OCI-M1 (cell line): ENCODE results near the gene THTPA.
"Not testable (repeated sequence)": the region's sequence is repeated elsewhere in the genome, so short reads cannot be mapped to it uniquely, and the experiment has no call there.

Experiments used
- DNase-seq: peaks from one replicate; lab custom pipeline; 2025; lab: John Stamatoyannopoulos, UW

Gene THTPA

GRCh38 chr14:23533652-23534435, 22.2 kb upstream of the THTPA start:
- no peak for DNase-seq

DNA sequence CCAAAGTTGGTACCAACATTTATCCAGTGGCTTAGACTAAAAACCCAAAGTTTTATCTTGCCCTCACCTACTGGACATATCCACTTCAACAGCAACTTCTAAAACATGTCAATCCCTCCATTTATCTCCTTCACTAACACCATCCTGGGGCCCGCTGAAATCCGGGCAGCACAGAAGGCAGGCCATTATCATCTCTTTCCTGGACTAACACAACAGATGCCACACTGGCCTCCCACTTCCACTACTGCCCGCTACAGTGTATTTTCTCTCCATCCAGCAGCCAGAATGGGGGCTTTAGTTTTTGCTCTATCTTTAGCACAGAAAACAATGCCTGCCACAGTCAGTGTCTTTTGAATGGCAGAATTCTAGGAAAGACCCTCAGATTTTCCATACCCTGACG, 20.1 kb upstream of the THTPA start:
- DNase-seq: no peak

DNA sequence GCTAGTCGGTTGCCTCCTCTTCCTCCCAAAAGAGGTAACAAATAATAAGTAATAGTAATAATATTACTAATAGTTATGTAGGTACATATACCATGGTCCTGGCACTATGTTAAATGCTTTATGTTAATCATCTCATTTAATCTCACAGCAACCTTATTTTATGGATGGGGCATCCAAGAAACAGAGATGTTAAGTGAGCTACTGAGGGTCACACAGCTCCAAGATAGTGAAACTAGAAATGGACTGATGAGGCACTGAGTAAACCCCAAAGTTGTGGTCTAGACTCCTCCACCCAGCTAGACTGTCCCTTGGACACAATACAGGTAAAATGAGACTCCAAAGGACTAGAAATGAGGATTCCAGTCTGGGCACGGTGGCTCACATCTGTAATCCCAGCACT, 19.6 kb upstream of the THTPA start:
- no peak for DNase-seq

DNA sequence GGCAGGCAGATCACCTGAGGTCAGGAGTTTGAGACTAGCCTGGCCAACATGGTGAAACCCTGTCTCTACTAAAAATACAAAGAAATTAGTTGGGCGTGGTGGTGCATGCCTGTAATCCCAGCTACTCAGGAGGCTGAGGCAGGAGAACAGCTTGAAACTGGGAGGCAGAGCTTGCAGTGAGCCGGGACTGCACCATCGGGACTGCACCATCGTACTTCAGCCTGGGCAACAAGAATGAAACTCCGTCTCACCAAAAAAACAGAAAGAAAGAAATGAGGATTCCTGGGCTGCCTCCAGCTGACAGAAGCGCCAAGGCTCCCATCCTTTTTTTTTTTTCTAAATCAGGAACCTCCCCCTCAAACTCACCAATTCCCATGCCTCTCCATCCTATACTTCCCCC, 19.2 kb upstream of the THTPA start:
- not testable (repeated sequence) for DNase-seq

GRCh38 chr14:23537351-23538049, 18.6 kb upstream of the THTPA start:
- DNase-seq: no peak

DNA sequence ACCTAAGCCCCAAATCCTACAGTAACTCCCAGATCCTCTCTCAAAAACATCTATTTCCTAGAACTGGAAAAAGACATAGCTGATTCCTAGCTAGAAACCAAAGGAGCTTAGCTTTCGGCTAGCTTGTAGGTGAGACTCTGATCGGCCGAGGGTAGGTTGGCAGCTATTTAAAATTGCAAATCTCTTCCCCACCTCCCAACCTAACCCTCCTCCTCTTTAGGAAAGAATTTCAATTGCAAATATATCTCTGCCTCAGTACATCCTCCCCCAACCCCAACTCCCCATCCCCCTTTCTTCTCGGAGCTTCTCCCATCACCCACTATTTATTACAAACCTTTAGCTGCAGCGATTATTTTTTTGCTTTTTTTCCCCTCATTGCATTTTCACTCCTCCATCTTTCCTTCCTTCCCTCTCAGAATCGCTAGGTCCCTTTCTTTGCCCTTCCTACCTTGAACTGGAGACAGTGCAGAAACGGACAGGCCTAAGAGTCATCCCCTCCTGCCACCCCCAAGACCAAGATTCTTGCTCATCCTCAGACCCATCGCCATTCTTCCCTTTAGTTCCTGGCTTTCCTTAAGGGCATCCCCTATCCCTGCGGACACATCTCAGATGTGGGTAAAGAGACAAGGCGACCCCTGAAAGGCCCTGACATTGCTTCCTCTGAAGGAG, 17.9 kb upstream of the THTPA start:
- DNase-seq: no peak

- DNase-seq: no peak
Observed at GRCh38 chr14:23538785-23539184, 17.3 kb upstream of the THTPA start.

GRCh38 chr14:23539248-23540140, 16.6 kb upstream of the THTPA start:
- DNase-seq: peak; percentile 69

- DNase-seq: no peak
Observed at GRCh38 chr14:23540141-23540469, 16.0 kb upstream of the THTPA start.

DNA sequence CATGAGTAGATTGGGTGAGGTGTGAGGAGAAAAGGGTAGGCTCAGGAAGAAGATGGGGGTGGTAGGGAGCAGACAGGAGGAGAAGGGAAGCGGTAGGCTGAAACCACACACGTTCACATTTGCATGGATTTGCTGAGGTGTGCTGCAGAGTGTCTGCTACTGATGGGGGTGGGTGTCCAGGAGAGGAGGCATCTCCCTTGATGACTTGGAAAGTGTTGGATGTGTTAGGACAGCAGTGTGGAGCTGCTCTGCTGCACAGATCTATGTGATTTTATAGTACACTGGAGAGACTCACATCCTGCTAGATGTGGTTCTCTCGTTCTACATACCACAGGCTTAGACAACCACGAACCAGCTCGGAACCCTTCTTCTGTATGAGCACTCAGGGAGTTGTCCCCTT, 13.8 kb upstream of the THTPA start:
- DNase-seq: no peak

- no peak for DNase-seq
Observed at GRCh38 chr14:23543403-23543802, 12.7 kb upstream of the THTPA start.

DNA sequence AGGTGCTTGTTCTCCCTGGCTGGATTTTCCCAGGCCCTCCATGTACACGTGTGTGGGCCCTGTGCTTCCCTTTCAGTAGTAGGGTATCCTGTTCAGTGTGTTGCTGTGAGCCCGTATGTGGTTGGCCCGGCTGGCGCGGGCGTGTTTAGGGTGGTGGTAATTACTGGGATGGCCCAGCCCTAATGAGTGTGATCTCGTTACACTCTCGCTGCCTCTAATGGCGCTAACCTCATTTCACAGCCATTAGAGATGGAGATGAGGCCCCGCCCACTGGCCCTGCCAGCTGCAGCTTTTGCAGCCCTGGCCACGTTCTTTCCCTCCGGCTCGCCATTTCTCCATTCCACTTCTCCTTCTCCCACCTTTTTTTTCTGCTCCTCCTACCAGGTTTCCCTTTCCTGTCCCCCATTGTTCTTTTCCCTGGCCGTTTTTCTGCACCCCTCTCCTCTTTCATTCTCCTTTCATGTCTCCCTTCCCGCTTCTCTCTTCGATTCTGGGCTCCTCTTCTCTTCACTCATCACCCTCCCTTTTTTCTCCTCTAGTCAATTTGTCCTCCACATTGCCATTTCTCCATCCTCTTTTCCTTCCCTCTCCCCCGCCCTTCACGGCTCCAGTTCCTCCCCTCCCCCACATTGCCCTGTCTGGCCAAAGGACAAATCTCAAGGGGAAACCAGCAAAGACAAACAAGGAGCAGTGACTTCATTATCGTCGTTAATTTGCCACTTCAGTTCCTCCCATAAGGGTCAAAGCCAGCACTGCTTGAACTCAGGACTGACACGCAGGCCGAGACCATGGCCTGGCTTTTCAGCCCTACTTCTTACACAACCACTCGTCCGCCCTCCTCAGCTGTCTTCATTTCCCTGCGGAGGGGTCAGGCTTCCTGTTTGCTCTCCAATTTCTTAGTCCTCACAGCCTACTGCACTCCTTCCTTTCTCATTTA, 11.3 kb upstream of the THTPA start:
- no peak for DNase-seq

- DNase-seq: no peak
Observed at GRCh38 chr14:23545740-23546365, 10.2 kb upstream of the THTPA start.

DNA sequence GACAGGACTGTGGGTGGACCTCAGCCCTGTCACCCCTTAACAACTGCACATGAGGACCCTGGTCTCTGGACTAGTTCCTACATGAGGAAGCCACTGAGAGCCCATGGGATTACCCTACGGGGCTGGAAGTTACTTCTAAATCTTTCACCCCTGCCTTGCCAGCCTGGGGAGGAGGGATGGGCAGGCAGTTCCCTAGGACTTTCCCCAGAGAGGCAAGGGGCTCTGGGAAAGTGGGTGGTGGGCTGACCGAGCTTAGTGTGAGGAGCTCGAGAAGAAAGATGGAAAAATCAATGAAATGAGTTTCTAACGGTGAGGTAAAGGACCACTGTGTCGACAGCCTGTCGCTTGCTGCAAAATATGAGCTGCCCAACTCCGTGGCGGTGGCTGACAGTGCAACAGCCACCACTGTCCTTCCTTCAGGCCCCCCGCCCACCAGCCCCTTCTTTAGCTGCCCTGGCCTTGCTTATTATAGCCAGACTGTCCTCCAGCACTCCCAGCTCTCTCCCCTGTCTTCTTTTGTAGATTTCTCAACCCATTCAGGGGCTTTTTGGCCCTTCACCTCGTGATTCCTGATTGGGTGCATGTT, 9.5 kb upstream of the THTPA start:
- no peak for DNase-seq

GRCh38 chr14:23547924-23548323, 8.1 kb upstream of the THTPA start:
- no peak for DNase-seq

DNA sequence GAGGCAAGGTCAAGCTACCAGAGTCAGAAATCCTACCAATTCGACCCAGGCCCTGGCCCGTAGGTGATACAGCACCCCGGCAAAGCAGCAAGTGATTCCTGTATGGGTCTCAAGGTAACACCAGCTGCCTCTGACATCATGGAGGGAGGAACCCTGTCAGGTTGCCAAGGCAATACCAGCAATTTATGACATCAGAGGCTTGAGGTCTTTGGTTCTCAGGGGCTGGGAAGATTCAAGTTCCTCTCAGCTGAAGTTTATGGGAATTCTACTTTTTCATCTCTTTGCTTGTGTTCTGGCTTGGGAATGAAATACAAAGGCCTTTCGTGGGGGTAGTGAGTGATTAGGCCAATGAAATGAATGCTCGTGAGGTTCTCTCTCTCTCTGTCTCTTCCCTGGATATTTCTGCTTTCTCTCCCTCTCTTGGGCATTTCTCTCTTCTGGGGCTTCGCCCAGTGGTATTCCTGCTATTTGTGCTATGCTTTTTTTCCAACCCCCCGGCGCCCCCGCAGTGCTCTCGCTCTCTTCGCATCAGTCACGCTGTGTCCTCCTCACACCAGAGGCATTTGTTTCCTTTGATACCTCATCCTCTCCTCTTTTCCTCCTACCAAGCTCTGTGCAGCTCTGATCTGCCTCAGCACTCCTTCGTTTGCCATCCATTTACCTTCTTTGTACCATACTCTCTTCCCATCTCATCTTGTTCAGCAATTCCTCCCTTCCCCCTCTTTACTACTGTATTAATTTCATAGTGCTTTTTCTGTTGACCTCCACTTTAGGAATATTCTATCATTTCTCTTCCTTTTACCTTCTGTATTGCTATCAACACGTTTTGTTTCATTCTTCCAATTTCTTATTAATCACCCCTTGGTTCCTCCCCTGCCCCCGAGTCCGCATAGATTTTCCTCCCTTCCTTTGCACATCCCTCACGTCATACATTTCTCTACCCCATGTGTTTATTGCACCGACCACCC, 7.4 kb upstream of the THTPA start:
- peak; percentile 21 for DNase-seq

DNA sequence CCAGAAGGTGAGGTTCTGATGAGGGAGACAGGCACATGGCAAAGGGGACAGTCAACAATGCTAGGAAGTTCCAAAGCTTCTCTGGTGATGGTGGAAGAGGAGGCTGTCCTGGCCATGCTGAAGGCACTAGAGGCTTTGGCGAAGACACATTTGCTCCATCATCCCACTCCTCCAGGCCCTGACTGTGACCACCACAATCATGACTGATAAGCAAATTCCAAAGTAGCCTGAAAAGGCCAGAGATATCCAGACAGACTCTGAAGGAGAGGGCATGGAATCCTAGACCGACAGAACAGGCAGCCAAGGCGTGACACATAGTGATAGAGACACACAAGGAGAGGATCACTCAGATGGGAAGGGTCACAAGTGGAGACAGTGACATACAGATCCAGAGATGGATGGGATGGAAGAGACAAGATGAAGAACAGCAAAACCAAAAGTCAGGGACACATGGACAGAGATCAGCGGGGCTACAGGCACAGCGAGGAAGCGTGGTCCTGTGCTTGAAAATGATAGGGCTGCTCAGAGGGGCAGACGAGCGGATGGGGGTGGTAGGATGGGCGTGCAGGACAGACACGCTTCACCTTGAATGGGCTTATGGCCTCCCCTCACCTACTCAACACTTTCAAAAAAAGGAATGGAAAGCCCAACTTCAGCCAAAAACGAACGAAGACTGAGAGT, 5.8 kb upstream of the THTPA start:
- DNase-seq: no peak

- DNase-seq: no peak
Observed at GRCh38 chr14:23550812-23551265, 5.2 kb upstream of the THTPA start.
